Caco-2 (cell line): Measurements from ENCODE around the gene AP5S1. TPM values are rescaled to one million over a fixed set of nuclear protein-coding genes. Genes with fewer than 3 reads are reported as not detected.

Source experiments
- BruUV-seq: library from RNA; stranded (reverse); fragments of 400-500 nt; replicated peaks from 2 replicates; lab custom pipeline; 2021; lab: Mats Ljungman, UMichigan
- CTCF ChIA-PET: fragments of 300-600 bp; sonication (Branson Sonifier 250); formaldehyde crosslinking; loops from one replicate; lab custom pipeline; 2022; ENCODE audit warnings: antibody characterized with exemption; lab: Charles Lee
- POLR2A ChIA-PET: fragments of 300-600 bp; sonication (Branson Sonifier 250); formaldehyde crosslinking; loops from one replicate; lab custom pipeline; 2022; ENCODE audit warnings: antibody characterized with exemption; lab: Charles Lee
- DNase-seq, 2 experiments: peaks; one replicate each; pipeline versions ENCODE4 v3.0.0 to v3.0.0-alpha.2; 2020 to 2022
- H3K27me3 ChIP-seq: replicated peaks from 2 replicates; pipeline ENCODE4 v1.6.0; 2011; ENCODE audit warnings: low read length; ENCODE audit not compliant: control insufficient read depth, insufficient read depth
- H3K36me3 ChIP-seq: 2 replicates; pipeline ENCODE4 v1.5.1; 2011; ENCODE audit warnings: low read length; ENCODE audit not compliant: control insufficient read depth, insufficient read depth
- H3K4me1 ChIP-seq: fragments of 250-450 bp; sonication (Bioruptor Pico); 2 replicates; pipeline ENCODE4 v1.5.1; 2020; ENCODE audit warnings: mild to moderate bottlenecking
- H3K4me3 ChIP-seq: 2 replicates; pipeline ENCODE4 v1.5.1; 2011; ENCODE audit warnings: low read depth, mild to moderate bottlenecking, control low read depth, low read length
- H3K9me3 ChIP-seq: fragments of 250-450 bp; sonication (Bioruptor Pico); 2 replicates; pipeline ENCODE4 v1.5.1; 2020; ENCODE audit warnings: mild to moderate bottlenecking, moderate library complexity
- H3K27ac Mint-ChIP-seq: one replicate; pipeline ENCODE4 v1.8.0; 2022; ENCODE audit warnings: mixed read lengths; ENCODE audit not compliant: unreplicated experiment
- H3K27me3 Mint-ChIP-seq: one replicate; pipeline ENCODE4 v1.8.0; 2022; ENCODE audit warnings: mixed read lengths; ENCODE audit not compliant: insufficient read depth, unreplicated experiment
- H3K36me3 Mint-ChIP-seq: one replicate; pipeline ENCODE4 v1.8.0; 2022; ENCODE audit warnings: mild to moderate bottlenecking, mixed read lengths; ENCODE audit not compliant: insufficient read depth, unreplicated experiment
- H3K4me1 Mint-ChIP-seq: one replicate; pipeline ENCODE4 v1.8.0; 2022; ENCODE audit warnings: low read depth, mixed read lengths; ENCODE audit not compliant: unreplicated experiment
- H3K4me3 Mint-ChIP-seq: one replicate; pipeline ENCODE4 v1.8.0; 2022; ENCODE audit warnings: mild to moderate bottlenecking, moderate library complexity, mixed read lengths; ENCODE audit not compliant: unreplicated experiment
- H3K9me3 Mint-ChIP-seq: one replicate; pipeline ENCODE4 v1.8.0; 2022; ENCODE audit warnings: mixed read lengths; ENCODE audit not compliant: unreplicated experiment
- intact Hi-C: fragments of 100-400 bp; cut with micrococcal nuclease; formaldehyde crosslinking; loops from one replicate; pipeline ENCODE4 v1.10.0; 2022; ENCODE audit not compliant: unreplicated experiment
- total RNA-seq: library from RNA; stranded (reverse); gene quantifications from 2 replicates; pipeline ENCODE4 v1.2.3, GENCODE V29; 2022
- TF ChIP-seq, protein P1 (sequence below), 2 experiments: fragments of 200-600 bp in 1 of 2; IDR thresholded peaks; 1 replicate in 1 of 2; 2 replicates in 1 of 2; pipeline versions ENCODE4 v1.5.1 to v1.8.0; 2011 to 2022; ENCODE audit warnings: antibody characterized with exemption in 1 of 2, control low read depth in 1 of 2, inconsistent platforms in 1 of 2, low read depth in 1 of 2, low read length in 1 of 2, mild to moderate bottlenecking in 1 of 2, moderate library complexity in 1 of 2; ENCODE audit not compliant: insufficient read depth in 1 of 2, severe bottlenecking in 1 of 2, unreplicated experiment in 1 of 2

AP5S1 gene
- total RNA-seq, 1 experiment from 2014 or later = 17.3 TPM

GRCh38 chr20:3818155-3819151 is 1.9 kb upstream of the AP5S1 start:
- Histone ChIP-seq H3K9me3 (no peaks in the 10 kb centered on the region), H3K4me1 (peaks cover 15% of the 10 kb centered on the region), H3K36me3 (peaks cover 4% of the 10 kb centered on the region), H3K27me3 (no peaks in the 10 kb centered on the region), H3K4me3 (no peak overlapping the region)
- POLR2A ChIA-PET = interaction anchor here (0.5 to 1.2 kb wide), 7 partner anchors 8 to 51 kb away, joined by 3 to 7 read pairs (median 4); partner anchors contain the start of genes ADISSP and CENPB
- H3K9me3 Mint-ChIP-seq = no peaks in the 10 kb centered on the region
- no peaks in the 10 kb centered on the region for H3K27me3 Mint-ChIP-seq
- CTCF ChIA-PET = interaction anchor here (0.5 to 1.8 kb wide), 13 partner anchors 9 to 142 kb away, joined by 3 to 27 read pairs (median 7); partner anchors contain the start of genes ADISSP, CDC25B, CENPB and SPEF1
- BruUV-seq = no TSS peak
- H3K36me3 Mint-ChIP-seq = peaks cover 21% of the 10 kb centered on the region
- H3K4me3 Mint-ChIP-seq = peak overlapping the region; percentile 58
- peak; percentile 85 to 86 for DNase-seq
- peaks cover 7% of the 10 kb centered on the region for H3K4me1 Mint-ChIP-seq
- TF ChIP-seq, protein P1, sequence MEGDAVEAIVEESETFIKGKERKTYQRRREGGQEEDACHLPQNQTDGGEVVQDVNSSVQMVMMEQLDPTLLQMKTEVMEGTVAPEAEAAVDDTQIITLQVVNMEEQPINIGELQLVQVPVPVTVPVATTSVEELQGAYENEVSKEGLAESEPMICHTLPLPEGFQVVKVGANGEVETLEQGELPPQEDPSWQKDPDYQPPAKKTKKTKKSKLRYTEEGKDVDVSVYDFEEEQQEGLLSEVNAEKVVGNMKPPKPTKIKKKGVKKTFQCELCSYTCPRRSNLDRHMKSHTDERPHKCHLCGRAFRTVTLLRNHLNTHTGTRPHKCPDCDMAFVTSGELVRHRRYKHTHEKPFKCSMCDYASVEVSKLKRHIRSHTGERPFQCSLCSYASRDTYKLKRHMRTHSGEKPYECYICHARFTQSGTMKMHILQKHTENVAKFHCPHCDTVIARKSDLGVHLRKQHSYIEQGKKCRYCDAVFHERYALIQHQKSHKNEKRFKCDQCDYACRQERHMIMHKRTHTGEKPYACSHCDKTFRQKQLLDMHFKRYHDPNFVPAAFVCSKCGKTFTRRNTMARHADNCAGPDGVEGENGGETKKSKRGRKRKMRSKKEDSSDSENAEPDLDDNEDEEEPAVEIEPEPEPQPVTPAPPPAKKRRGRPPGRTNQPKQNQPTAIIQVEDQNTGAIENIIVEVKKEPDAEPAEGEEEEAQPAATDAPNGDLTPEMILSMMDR (IDR thresholded peaks at IDR 0.05; ENCODE audit: insufficient read depth in 1 of 2, low read depth in 1 of 2, low read length in 1 of 2, severe bottlenecking in 1 of 2, unreplicated experiment in 1 of 2) = peak; percentile 75 to 90
- H3K27ac Mint-ChIP-seq = peak overlapping the region; percentile 97
- intact Hi-C loops = loop anchor here (1.0 kb wide), 1 partner anchor 18 kb away; no protein-coding TSS in a partner anchor

DNA sequence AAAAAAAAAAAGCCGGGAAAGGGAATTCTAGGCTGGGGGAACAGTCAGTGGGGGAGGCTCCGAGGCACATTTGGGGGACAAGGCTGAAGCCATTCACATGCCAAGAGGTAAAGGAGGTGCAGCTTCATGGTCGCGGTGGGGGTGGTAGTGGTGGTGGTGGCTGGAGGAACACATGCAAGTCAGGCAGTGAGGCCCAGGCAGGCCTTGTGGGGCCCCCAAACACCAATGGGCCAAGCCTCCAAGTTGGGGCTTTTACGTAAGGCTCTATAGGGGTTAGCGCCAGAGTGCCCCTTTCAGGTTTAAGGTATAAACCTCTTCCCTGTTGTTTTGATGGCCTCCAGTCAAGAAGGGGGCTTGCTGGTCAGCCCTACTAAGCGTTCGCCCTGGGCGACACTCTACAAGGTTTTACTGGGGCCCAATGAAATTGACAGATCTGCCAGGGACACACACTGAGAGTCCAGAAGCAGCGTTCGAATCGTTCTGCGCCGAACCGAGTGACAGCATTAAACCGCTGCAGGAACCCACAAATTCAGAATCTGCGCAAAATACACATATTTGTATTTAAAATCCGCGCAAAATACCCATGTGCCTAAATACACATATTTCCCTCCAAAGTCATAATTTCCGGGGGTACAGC is 818 bp upstream of the AP5S1 start:
- Histone ChIP-seq H3K9me3 (no peaks in the 10 kb centered on the region), H3K36me3 (peaks cover 4% of the 10 kb centered on the region), H3K27me3 (no peaks in the 10 kb centered on the region), H3K4me1 (peaks cover 15% of the 10 kb centered on the region), H3K4me3 (peak overlapping the region; percentile 100)
- H3K4me1 Mint-ChIP-seq = peaks cover 7% of the 10 kb centered on the region
- DNase-seq = no peak
- CTCF ChIA-PET = interaction anchor here (0.6 to 2.2 kb wide), 11 partner anchors 23 to 65 kb away, joined by 3 to 27 read pairs (median 6); partner anchors contain the start of genes ADISSP, CDC25B, CENPB and SPEF1
- H3K36me3 Mint-ChIP-seq = peaks cover 21% of the 10 kb centered on the region
- no peaks in the 10 kb centered on the region for H3K9me3 Mint-ChIP-seq
- peak overlapping the region; percentile 97 for H3K27ac Mint-ChIP-seq
- H3K4me3 Mint-ChIP-seq = peak overlapping the region; percentile 92
- POLR2A ChIA-PET = interaction anchor here (0.6 to 1.2 kb wide), 6 partner anchors 10 to 38 kb away, joined by 3 to 16 read pairs (median 4); partner anchors contain the start of gene CDC25B
- H3K27me3 Mint-ChIP-seq = no peaks in the 10 kb centered on the region
- TF ChIP-seq, protein P1 (IDR thresholded peaks at IDR 0.05; ENCODE audit: insufficient read depth in 1 of 2, low read depth in 1 of 2, low read length in 1 of 2, severe bottlenecking in 1 of 2, unreplicated experiment in 1 of 2) = no peak
- no TSS peak for BruUV-seq
- intact Hi-C loops = loop anchor here (1.0 to 2.0 kb wide), 3 partner anchors 27 to 35 kb away; partner anchors contain the start of genes CENPB and MAVS
